ENCODE results near the gene RBM7. TPM values are rescaled to one million over a fixed set of nuclear protein-coding genes. Genes with fewer than 3 reads are reported as not detected.
A peak's percentile ranks its signal among the peaks of the same experiment; 100 is the strongest.

Gene RBM7
- total RNA-seq, 2 experiments from 2014 or later: 38.4 to 42.9 TPM

DNA sequence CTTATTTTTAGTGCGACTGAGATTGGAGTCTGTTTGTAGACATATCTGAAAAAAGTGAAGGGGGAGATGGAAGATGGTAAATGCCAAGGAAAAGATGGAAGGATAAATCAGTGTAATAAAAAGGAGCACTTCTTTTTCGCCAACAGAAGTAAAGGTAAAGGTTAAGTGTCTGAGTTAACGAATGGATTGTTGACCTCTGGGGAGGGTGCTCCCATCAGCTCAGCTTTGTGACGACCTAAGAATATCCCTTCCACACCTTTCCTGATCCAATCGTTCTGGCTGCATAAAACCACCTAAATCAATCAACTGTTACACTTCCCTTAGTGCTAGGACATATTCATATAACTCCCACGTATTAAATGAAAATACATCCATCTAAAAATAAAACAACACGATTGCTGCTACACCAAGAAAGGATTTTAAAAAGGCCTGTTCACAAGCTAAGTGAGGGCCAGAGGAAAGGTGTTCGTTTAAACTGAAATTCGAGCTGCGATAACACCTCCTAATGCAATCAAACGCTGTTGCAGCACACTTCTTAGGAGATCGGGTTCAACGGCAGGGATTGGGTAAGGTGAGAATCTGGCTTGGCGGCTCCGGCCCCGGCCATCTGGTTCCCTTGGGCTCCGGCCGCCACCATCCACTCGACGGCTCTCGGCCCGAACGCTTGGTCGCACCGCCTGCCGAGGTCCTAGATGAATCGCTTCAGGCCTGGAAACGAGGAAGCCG, 813 bp upstream of the RBM7 start:
- Mint-ChIP-seq H3K4me1 (ENCODE audit: low read depth) (peaks cover 34% of the 10 kb centered on the region), H3K9me3 (ENCODE audit: insufficient read depth) (no peaks in the 10 kb centered on the region), H3K36me3 (ENCODE audit: low read depth) (peaks cover 35% of the 10 kb centered on the region), H3K4me3 (peak overlapping the region; percentile 91), H3K27ac (peak overlapping the region; percentile 99), H3K27me3 (ENCODE audit: low read depth) (no peaks in the 10 kb centered on the region)
- POLR2A ChIA-PET: no interaction called here
- CTCF ChIA-PET: interaction anchor here (0.9 kb wide), 1 partner anchor 40 kb away, joined by 4 read pairs; the partner anchor contains the start of gene REXO2
- ATAC-seq (peak; percentile 27), DNase-seq (no peak)

DNA sequence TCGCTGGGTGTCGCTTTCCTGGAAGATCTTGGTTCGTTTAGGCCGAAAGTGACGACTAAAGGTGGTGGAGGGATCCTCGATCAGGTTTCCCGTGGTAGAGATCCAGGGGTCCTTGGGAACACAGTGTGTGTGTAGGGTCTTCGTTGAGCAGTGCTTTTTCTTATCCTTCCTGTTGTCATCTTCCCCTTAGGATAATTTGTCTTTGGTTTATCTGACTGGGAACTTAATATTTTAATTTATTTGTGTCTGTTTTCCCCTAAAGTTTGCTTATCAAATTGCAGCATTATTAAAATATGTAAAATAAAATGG, 403 bp downstream of the RBM7 start:
- POLR2A ChIA-PET: interaction anchor here (1.0 kb wide), 1 partner anchor 60 kb away, joined by 5 read pairs; no protein-coding TSS in a partner anchor
- peaks cover 46% of the 10 kb centered on the region for H3K36me3 Mint-ChIP-seq (ENCODE audit: low read depth)
- ATAC-seq: no peak
- no peaks in the 10 kb centered on the region for H3K9me3 Mint-ChIP-seq (ENCODE audit: insufficient read depth)
- H3K27me3 Mint-ChIP-seq (ENCODE audit: low read depth): no peaks in the 10 kb centered on the region
- peak overlapping the region; percentile 99 for H3K27ac Mint-ChIP-seq
- no peak for DNase-seq
- peaks cover 44% of the 10 kb centered on the region for H3K4me1 Mint-ChIP-seq (ENCODE audit: low read depth)
- CTCF ChIA-PET: no interaction called here
- peak overlapping the region; percentile 91 for H3K4me3 Mint-ChIP-seq

DNA sequence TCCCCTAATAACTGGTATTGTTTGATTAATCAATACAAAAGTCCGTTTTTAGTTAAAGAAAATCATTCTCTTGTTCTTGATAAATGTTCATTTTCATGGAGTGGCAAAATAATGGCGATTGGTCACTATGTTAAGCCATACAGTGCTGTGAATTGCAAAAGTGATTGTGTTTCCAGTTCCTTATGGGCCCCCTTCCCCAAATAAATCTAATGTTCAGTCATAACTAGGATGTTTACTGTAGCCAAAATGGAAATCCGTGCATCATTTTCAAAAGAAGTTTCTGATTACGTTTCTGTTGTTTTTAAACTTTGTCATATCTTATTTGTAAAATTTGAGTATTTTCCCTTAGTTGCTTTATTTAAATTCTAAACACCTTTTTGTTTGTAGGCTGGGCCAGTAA, 845 bp downstream of the RBM7 start:
- CTCF ChIA-PET: no interaction called here
- POLR2A ChIA-PET: no interaction called here
- Mint-ChIP-seq H3K27me3 (ENCODE audit: low read depth) (no peaks in the 10 kb centered on the region), H3K4me3 (peak overlapping the region; percentile 91), H3K36me3 (ENCODE audit: low read depth) (peaks cover 50% of the 10 kb centered on the region), H3K4me1 (ENCODE audit: low read depth) (peaks cover 48% of the 10 kb centered on the region), H3K27ac (peak overlapping the region; percentile 99), H3K9me3 (ENCODE audit: insufficient read depth) (no peaks in the 10 kb centered on the region)
- ATAC-seq (no peak), DNase-seq (no peak)

DNA sequence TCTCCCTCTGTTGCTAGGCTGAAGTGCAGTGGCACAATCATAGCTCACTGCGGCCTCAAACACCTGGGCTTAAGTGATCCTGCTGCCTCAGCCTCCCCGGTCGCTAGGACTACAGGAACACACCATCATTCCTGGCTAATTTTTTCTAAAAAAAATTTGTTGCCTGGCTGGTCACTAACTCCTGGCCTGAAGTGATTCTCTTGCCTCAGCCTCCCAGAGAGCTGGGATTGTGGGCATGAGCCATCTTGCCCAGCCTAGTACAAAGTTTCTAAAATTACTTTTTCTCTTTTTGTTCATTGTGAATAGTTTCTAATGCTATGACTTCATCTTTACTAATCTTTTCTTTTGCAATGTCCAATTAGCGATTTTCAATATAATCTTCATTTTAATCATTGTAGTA, 12.5 kb downstream of the RBM7 start:
- ATAC-seq: no peak

DNA sequence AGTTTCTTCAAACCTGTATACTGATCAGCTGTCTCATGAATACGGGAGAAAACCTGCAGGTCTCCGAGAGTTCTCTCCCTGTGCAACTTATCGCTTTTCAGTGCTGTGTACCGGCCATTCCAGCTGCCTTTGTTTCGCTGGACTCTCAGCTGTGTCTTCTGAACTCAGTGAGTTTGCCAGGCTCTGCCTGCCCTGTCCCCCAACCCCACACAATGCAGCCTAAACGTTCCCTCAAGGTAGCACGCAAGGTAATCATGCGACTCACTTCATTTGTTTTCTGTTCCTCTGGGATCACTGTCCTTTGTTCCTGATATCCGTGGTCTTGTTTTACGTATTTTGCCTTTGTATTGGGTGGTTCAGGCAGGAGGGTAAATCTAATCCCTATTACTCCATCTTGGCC, 13.5 kb downstream of the RBM7 start:
- POLR2A ChIA-PET: no interaction called here
- Mint-ChIP-seq H3K4me3 (no peak overlapping the region), H3K27ac (no peak overlapping the region), H3K36me3 (ENCODE audit: low read depth) (peaks cover 19% of the 10 kb centered on the region), H3K9me3 (ENCODE audit: insufficient read depth) (no peaks in the 10 kb centered on the region), H3K27me3 (ENCODE audit: low read depth) (no peaks in the 10 kb centered on the region), H3K4me1 (ENCODE audit: low read depth) (no peaks in the 10 kb centered on the region)
- ATAC-seq (no peak), DNase-seq (no peak)
- CTCF ChIA-PET: interaction anchor here (1.1 kb wide), 1 partner anchor 9 kb away, joined by 3 read pairs; no protein-coding TSS in a partner anchor

More for the DNA sequence above, 12.5 kb downstream of the RBM7 start:
- POLR2A ChIA-PET: no interaction called here
- Mint-ChIP-seq H3K9me3 (ENCODE audit: insufficient read depth) (no peaks in the 10 kb centered on the region), H3K36me3 (ENCODE audit: low read depth) (peaks cover 23% of the 10 kb centered on the region), H3K27me3 (ENCODE audit: low read depth) (no peaks in the 10 kb centered on the region), H3K27ac (no peak overlapping the region), H3K4me3 (no peak overlapping the region), H3K4me1 (ENCODE audit: low read depth) (no peaks in the 10 kb centered on the region)
- DNase-seq: no peak
- CTCF ChIA-PET: no interaction called here

DNA sequence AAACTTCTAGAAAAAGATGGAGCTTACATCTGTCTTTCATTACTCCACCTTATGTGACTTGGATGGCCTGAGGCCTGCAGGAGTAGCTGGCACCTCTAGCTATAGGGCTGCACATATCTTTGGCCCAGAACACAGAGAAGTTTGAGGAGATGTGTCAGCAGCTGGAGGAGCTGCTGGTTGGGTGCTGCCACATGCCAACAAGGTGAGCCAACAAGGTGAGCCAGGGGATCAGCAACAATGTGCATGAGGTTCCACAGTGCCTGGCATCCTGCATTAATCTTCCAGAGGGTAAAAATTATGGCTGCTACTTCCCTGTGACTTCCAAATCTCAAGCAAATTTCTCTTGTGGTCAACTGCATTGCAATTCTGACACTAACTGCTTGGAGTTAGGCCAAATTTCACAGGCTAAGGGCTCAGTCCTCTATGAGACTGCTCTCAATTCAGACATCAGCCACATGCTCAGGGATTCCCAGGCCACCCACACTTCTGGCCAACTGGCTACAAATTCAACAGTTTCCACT, 16.0 kb downstream of the RBM7 start:
- Mint-ChIP-seq H3K36me3 (ENCODE audit: low read depth) (peaks cover 5% of the 10 kb centered on the region), H3K4me1 (ENCODE audit: low read depth) (no peaks in the 10 kb centered on the region), H3K27ac (no peak overlapping the region), H3K27me3 (ENCODE audit: low read depth) (no peaks in the 10 kb centered on the region), H3K4me3 (no peak overlapping the region), H3K9me3 (ENCODE audit: insufficient read depth) (no peaks in the 10 kb centered on the region)
- ChIA-PET CTCF (no interaction called here), POLR2A (no interaction called here)
- DNase-seq: no peak
- no peak for ATAC-seq

DNA sequence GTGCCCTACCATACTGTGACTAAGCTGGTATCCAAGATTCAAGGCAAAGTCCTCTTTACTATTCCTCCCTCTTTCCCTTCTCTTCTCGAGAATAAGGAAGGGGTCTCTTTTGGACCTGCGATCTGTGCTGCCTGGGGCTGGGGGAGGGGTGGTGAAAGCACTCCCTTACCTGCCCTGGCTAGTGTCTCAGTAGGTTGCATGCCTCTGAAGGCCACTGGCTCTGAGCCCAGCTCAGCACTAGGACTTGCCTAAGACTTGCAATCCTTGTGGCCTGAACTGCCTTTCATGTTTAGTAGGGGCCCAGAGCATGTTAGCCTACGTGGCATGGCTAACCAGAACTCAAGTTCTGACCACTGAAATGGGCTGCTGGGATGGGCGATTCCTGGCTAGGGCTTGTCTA, 25.8 kb downstream of the RBM7 start:
- peaks cover 6% of the 10 kb centered on the region for H3K36me3 Mint-ChIP-seq (ENCODE audit: low read depth)
- no peaks in the 10 kb centered on the region for H3K27me3 Mint-ChIP-seq (ENCODE audit: low read depth)
- ChIA-PET POLR2A (interaction anchor here (0.6 kb wide), 1 partner anchor 353 kb away, joined by 5 read pairs; no protein-coding TSS in a partner anchor), CTCF (no interaction called here)
- peaks cover 3% of the 10 kb centered on the region for H3K4me1 Mint-ChIP-seq (ENCODE audit: low read depth)
- peaks cover 9% of the 10 kb centered on the region for H3K9me3 Mint-ChIP-seq (ENCODE audit: insufficient read depth)
- no peak overlapping the region for H3K27ac Mint-ChIP-seq
- ATAC-seq (no peak), DNase-seq (no peak)
- H3K4me3 Mint-ChIP-seq: no peak overlapping the region

DNA sequence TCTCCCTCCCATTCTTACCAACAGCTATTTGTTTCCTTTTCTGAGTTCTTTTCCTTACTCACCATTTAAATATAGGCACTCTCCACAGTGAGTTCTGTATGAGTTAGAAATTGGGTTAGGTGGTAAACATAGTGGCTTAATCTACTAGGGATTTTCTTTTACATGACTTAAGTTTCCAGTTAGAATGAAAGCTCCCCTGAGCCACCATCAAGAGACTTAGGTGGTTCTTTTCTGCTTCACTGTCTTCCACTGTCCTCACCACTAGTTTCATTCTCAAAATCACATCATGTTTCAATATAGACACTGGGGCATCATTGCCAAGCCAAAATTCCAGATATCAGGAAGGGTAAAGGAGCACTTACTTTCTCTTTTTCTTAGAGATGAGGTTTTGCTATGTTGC, 29.8 kb downstream of the RBM7 start:
- no peaks in the 10 kb centered on the region for H3K36me3 Mint-ChIP-seq (ENCODE audit: low read depth)
- CTCF ChIA-PET: interaction anchor here (1.4 kb wide), 1 partner anchor 9 kb away, joined by 6 read pairs; the partner anchor contains the start of gene REXO2

DNA sequence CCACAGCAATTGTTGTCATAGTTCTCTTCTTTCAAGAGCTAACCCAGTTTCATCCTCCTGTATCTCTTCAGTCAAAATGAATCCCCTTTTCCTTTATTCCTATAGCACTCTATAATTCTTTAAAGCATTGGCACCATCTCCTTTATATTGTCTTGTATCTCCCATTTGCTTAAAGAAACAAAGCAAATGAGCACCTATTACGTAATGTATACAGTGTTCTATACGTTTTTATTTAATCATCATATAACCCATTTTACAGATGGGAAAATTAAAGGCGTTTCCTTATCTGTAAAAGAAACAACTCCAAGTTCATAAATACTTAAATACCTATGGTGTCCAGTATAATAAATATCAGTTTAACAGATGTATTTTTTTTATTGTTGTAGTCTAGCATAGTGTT, 32.4 kb downstream of the RBM7 start:
- ChIA-PET POLR2A (no interaction called here), CTCF (no interaction called here)
- Mint-ChIP-seq H3K27me3 (ENCODE audit: low read depth) (no peaks in the 10 kb centered on the region), H3K27ac (no peak overlapping the region), H3K9me3 (ENCODE audit: insufficient read depth) (no peaks in the 10 kb centered on the region), H3K4me1 (ENCODE audit: low read depth) (peaks cover 3% of the 10 kb centered on the region), H3K36me3 (ENCODE audit: low read depth) (no peaks in the 10 kb centered on the region), H3K4me3 (no peak overlapping the region)
- no peak for ATAC-seq
- no peak for DNase-seq

More for the DNA sequence above, 29.8 kb downstream of the RBM7 start:
- H3K4me1 Mint-ChIP-seq (ENCODE audit: low read depth): peaks cover 3% of the 10 kb centered on the region
- ATAC-seq (no peak), DNase-seq (no peak)
- no peaks in the 10 kb centered on the region for H3K27me3 Mint-ChIP-seq (ENCODE audit: low read depth)
- H3K27ac Mint-ChIP-seq: no peak overlapping the region
- no peak overlapping the region for H3K4me3 Mint-ChIP-seq
- H3K9me3 Mint-ChIP-seq (ENCODE audit: insufficient read depth): no peaks in the 10 kb centered on the region
- POLR2A ChIA-PET: no interaction called here

DNA sequence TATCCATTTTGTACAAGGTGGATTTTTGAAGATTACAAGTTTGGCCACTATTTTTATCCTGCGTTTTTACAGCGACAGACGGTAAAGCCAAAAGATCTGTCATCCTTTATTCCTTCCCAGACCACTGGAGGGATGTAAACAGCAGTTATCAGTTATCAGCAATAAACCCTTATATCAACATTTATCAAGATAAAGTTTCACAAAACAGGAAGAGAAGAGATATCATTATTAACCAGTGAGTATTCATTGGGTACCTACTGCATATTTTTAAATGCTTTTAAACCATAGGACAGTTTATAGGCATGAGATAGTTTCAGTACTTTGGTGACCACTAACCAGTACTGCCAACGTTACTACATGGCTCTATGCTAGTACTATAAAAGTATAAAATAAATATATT, 32.9 kb downstream of the RBM7 start:
- ChIA-PET POLR2A (no interaction called here), CTCF (no interaction called here)
- DNase-seq (no peak), ATAC-seq (no peak)
- no peaks in the 10 kb centered on the region for H3K36me3 Mint-ChIP-seq (ENCODE audit: low read depth)
- H3K27ac Mint-ChIP-seq: no peak overlapping the region
- H3K4me3 Mint-ChIP-seq: no peak overlapping the region
- no peaks in the 10 kb centered on the region for H3K27me3 Mint-ChIP-seq (ENCODE audit: low read depth)
- H3K9me3 Mint-ChIP-seq (ENCODE audit: insufficient read depth): no peaks in the 10 kb centered on the region
- H3K4me1 Mint-ChIP-seq (ENCODE audit: low read depth): peaks cover 7% of the 10 kb centered on the region

DNA sequence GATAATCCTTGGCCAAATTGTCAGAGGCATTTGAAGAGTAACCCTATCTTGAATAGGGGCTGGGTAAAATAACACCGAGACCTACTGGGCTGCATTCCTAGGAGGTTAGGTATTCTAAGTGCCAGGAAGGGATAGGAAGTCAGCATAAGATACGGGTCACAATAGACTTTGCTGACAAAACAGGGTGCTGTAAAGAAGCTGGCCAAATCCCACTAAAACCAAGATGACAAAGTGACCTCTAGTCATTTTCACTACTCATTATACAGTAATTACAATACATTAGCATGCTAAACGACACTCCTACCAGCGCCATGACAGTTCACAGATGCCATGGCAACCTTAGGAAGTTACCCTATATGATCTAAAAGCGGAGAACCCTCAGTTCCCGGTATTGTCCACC, 37.8 kb downstream of the RBM7 start:
- Mint-ChIP-seq H3K36me3 (ENCODE audit: low read depth) (peaks cover 16% of the 10 kb centered on the region), H3K9me3 (ENCODE audit: insufficient read depth) (no peaks in the 10 kb centered on the region), H3K27me3 (ENCODE audit: low read depth) (no peaks in the 10 kb centered on the region), H3K27ac (no peak overlapping the region), H3K4me3 (no peak overlapping the region), H3K4me1 (ENCODE audit: low read depth) (peaks cover 34% of the 10 kb centered on the region)
- no peak for ATAC-seq
- no peak for DNase-seq
- POLR2A ChIA-PET: no interaction called here
- CTCF ChIA-PET: no interaction called here

DNA sequence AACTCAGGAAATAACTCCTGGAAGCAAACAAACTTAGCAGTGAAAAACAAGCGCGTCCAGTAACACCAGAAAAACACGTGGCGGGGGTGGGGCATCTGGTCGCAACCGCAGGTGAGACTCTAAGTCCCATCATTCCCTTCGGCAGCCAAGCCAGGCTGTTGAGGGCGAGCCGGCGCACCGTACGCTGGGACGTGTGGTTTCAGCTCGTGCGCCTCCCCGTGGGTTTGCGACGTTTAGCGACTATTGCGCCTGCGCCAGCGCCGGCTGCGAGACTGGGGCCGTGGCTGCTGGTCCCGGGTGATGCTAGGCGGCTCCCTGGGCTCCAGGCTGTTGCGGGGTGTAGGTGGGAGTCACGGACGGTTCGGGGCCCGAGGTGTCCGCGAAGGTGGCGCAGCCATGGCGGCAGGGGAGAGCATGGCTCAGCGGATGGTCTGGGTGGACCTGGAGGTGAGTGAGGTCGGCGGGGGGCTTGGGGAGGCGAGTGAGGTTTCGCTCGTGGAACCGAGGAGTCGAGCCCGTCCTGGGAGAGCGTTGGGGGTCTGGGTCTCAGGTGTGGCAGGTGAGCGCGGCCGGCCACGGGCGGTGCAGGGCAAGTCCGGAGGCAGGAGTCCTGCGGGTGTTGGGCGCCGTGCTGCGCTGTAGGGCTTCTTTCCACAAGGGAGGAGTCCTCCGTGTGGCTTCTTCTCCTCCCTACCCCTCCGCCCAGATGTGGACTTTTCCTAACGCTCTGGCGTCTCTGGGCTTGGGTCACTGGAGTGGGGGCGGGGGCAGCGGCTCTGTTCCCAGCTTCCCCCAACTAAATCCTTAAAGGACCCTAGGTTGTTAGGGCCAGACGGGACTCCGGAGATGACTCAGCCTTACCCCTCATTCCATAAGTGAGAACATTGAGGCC, 39.0 kb downstream of the RBM7 start, which contains the start of gene REXO2:
Gene REXO2 (plus strand): TSS at position 239 of the 892 bp plus-strand sequence. CDS start 62 bp downstream, at position 301.
- Mint-ChIP-seq H3K9me3 (ENCODE audit: insufficient read depth) (no peaks in the 10 kb centered on the region), H3K36me3 (ENCODE audit: low read depth) (peaks cover 21% of the 10 kb centered on the region), H3K4me1 (ENCODE audit: low read depth) (peaks cover 34% of the 10 kb centered on the region), H3K4me3 (peak within 1 kb of the TSS; percentile 98), H3K27ac (peak within 1 kb of the TSS; percentile 94), H3K27me3 (ENCODE audit: low read depth) (no peaks in the 10 kb centered on the region)
- DNase-seq: peak; percentile 96
- ATAC-seq: peak; percentile 98
- ChIA-PET CTCF (interaction anchor here (1.0 to 1.6 kb wide), 5 partner anchors 9 to 158 kb away, joined by 3 to 6 read pairs (median 3); partner anchors contain the start of genes C11orf71 and RBM7), POLR2A (interaction anchor here (0.7 kb wide), 1 partner anchor 1908 kb away, joined by 3 read pairs; no protein-coding TSS in a partner anchor)

Data from activated CD8-positive, alpha-beta T cell treated with anti-CD3 and anti-CD28 coated beads, Interleukin-2, amount 10 ng/mL, durations not matched to agents 7 days and 5 days (primary cell).